Stimulated activated naive CD4-positive, alpha-beta T cell treated with Interleukin-2 at 50 U/mL for 16 hours (primary cell): ENCODE results near the gene DCTN2.
"Not testable (repeated sequence)": the region's sequence is repeated elsewhere in the genome, so short reads cannot be mapped to it uniquely, and the experiment has no call there.

Experiments used
- DNase-seq: peaks from one replicate; lab custom pipeline; 2025; lab: John Stamatoyannopoulos, UW

DCTN2 gene

GRCh38 chr12:57576613-57577160 is 29.7 kb upstream of the DCTN2 start:
- DNase-seq = no peak

- no peak for DNase-seq
Observed at GRCh38 chr12:57575771-57576612, 29.0 kb upstream of the DCTN2 start.

- no peak for DNase-seq
Observed at GRCh38 chr12:57574795-57575194, 27.8 kb upstream of the DCTN2 start.

DNA sequence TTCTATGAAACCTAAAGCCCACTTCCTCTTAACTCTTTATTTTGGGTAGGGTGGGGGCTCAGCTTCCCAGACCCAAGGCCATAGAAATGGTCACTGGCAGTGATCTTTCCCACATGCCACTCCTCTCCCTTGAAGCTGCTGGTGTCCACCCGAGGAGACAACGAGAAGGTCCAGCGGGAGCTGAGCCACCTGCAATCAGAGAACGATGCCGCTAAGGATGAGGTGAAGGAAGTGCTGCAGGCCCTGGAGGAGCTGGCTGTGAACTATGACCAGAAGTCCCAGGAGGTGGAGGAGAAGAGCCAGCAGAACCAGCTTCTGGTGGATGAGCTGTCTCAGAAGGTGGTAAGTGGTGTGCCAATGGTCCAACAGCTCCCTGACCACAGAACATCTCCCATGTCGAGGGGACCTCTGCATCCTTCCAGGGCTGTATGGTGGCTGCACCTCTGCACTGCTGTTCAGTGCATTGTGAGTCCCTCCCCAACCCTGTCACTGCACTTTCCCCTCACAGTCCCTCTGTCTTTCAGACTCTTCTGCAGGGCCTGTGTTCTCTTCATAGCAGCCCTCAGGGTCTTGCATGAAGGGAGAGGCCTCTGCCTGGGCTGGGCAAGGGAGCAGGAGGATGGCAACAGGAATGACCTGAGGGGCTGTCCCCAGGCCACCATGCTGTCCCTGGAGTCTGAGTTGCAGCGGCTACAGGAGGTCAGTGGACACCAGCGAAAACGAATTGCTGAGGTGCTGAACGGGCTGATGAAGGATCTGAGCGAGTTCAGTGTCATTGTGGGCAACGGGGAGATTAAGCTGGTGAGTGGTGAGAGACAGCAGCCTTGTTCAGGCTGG is 25.2 kb upstream of the DCTN2 start:
- DNase-seq = no peak

GRCh38 chr12:57570438-57570837 is 23.4 kb upstream of the DCTN2 start:
- not testable (repeated sequence) for DNase-seq

- no peak for DNase-seq
Observed at GRCh38 chr12:57569858-57570257, 22.9 kb upstream of the DCTN2 start.

- DNase-seq = no peak
Observed at GRCh38 chr12:57568838-57569237, 21.8 kb upstream of the DCTN2 start.

GRCh38 chr12:57564178-57564740 is 17.3 kb upstream of the DCTN2 start:
- no peak for DNase-seq

DNA sequence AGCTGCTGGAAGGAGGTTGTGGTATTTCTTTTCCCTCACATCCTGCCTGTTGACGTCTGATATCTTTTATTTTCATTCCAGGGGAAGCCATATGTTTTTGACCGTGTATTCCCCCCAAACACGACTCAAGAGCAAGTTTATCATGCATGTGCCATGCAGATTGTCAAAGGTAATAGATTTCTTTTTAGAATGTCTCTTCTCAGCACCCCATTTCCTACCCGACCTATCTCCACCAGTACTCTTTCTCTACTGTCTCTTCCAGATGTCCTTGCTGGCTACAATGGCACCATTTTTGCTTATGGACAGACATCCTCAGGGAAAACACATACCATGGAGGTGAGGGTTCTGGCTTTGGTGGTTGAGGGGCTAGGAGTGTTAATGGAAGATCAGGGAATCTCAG is 16.4 kb upstream of the DCTN2 start:
- DNase-seq = no peak

DNA sequence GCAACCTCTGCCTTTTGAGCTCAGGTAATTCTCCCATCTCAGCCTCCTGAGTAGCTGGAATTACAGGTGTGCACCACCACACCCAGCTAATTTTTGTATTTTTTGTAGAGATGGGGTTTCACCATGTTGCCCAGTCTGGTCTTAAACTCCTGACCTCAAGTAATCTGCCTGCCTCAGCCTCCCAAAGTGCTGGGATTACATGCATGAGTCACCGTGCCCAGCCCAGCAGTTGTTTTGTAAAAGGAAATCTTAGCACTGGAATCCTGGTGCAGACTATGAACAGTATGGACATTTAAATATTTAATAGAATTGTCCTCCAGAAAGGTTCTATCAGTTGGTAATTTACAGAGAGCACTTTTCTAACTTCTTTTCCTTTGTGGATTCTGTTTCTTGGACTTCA is 14.1 kb upstream of the DCTN2 start:
- not testable (repeated sequence) for DNase-seq

DNA sequence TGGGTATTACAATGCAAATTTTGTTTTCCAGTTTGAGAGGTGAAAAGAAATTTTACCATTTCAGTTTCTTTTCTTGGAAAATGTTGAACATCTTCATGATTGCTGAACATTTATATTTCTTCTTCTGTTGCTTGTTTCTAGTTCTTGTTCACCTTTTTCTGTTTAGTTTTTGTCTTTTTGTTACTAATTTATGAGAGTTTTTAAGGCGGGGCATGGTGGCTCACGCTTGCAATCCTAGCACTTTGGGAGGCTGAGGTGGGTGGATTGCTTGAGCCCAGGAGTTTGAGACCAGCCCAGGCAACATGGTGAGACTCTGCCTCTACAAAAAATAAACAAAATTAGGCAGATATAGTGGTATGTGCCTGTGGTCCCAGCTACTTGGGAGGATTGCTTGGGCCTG is 13.5 kb upstream of the DCTN2 start:
- DNase-seq = no peak

DNA sequence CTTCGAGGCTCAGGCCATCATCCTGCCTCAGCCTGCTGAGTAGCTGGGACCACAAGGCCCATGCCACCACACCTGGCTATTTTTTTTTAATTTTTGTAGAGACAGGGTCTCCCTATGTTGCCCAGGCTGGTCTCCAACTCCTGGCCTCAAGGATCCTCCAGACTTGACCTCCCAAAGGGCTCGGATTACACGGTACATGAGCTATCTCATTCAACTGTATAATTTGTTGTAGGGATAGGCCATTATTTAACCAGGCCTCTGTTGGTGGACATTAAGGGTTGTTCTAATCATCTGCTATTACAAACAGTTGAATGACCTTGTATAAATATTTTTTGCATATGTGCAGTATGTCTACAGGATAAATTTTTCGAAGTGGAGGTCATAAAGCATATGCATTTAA is 11.9 kb upstream of the DCTN2 start:
- no peak for DNase-seq

GRCh38 chr12:57554897-57555296 is 7.9 kb upstream of the DCTN2 start:
- DNase-seq = no peak

- DNase-seq = no peak
Observed at GRCh38 chr12:57554453-57554852, 7.5 kb upstream of the DCTN2 start.

GRCh38 chr12:57553343-57554202 is 6.6 kb upstream of the DCTN2 start:
- no peak for DNase-seq

DNA sequence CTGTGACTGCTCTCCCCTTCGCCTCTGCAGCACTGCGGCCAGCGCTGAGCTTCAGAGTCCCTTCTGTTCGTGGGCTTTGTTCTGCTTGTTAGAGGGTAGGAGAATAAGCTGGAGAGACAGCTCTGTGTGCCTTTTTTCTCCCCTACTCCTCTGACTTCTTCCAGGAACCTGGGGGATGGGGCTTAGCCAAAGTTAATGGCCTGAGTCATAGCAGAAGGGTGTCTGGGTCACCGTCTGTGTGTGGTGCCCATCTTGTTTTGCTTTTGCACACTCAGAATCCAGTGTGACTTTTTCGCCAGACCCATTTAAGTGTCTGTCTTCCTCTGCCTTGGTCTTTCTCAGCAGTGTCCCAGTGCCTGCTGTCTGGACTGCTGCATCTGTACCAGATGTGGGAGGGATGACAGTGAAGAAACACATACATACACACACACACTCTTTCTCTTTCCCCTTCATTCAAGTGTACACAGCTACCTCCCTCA is 5.9 kb upstream of the DCTN2 start:
- no peak for DNase-seq

GRCh38 chr12:57552306-57552651 is 5.3 kb upstream of the DCTN2 start:
- DNase-seq = no peak

GRCh38 chr12:57551637-57552305 is 4.8 kb upstream of the DCTN2 start:
- DNase-seq = no peak

GRCh38 chr12:57550641-57551549 is 3.9 kb upstream of the DCTN2 start:
- DNase-seq = no peak
